Vagina (tissue), 2 donors: ENCODE results near the gene TBX15.

Experiments used
- POLR2A ChIP-seq, 2 donors: fragments of 450-650 bp; IDR thresholded peaks; one replicate each; pipeline ENCODE4 v1.6.1; 2017; ENCODE audit warnings: antibody characterized with exemption in 2 of 2, mild to moderate bottlenecking in 2 of 2, moderate library complexity in 2 of 2
- TF ChIP-seq, protein P1 (sequence below), 3 experiments: fragments of 450-650 bp in 2 of 3; fragments of 200-600 bp in 1 of 3; sonication (generic) in 1 of 3; IDR thresholded peaks; one replicate each; pipeline ENCODE4 v1.5.1; 2017 to 2019; ENCODE audit warnings: antibody characterized with exemption in 3 of 3, mild to moderate bottlenecking in 2 of 3, moderate library complexity in 2 of 3

DNA sequence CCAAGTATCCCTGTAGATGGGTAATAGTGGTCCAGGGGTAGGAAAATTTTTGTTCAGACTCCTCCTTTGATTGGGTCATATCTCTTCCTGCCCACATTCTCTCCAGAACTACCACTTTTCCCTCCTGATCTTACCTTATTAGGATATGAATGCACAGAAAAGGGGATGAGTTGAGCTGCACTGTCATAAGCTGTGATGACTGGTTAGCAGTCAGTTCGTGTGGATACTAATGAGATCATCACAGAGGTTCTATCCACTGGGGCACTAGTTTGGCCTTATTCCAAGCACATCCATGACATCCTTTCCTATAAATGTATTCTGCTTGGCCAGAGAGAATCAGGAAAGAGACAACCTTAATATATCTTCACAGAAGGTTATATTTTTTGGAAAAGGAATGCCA, 22.1 kb upstream of the TBX15 start:
- TF ChIP-seq, protein P1, sequence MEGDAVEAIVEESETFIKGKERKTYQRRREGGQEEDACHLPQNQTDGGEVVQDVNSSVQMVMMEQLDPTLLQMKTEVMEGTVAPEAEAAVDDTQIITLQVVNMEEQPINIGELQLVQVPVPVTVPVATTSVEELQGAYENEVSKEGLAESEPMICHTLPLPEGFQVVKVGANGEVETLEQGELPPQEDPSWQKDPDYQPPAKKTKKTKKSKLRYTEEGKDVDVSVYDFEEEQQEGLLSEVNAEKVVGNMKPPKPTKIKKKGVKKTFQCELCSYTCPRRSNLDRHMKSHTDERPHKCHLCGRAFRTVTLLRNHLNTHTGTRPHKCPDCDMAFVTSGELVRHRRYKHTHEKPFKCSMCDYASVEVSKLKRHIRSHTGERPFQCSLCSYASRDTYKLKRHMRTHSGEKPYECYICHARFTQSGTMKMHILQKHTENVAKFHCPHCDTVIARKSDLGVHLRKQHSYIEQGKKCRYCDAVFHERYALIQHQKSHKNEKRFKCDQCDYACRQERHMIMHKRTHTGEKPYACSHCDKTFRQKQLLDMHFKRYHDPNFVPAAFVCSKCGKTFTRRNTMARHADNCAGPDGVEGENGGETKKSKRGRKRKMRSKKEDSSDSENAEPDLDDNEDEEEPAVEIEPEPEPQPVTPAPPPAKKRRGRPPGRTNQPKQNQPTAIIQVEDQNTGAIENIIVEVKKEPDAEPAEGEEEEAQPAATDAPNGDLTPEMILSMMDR (IDR thresholded peaks at IDR 0.05): no peak
- no peak for TF ChIP-seq POLR2A (IDR thresholded peaks at IDR 0.05)
